Right atrium auricular region (tissue), 2 donors: ENCODE data around the gene RAI1. TPM values are rescaled to one million over a fixed set of nuclear protein-coding genes. Genes with fewer than 3 reads are reported as not detected.

ENCODE experiments used
- DNase-seq: peaks from one replicate; pipeline ENCODE4 v3.0.0-alpha.2; 2019; ENCODE audit warnings: low spot score
- H3K27ac ChIP-seq, 2 donors: fragments of 200-600 bp; sonication (generic); 1 replicate in 1 of 2; 2 replicates in 1 of 2; pipeline ENCODE4 v1.5.1; 2016 to 2019
- H3K27me3 ChIP-seq, 2 donors: fragments of 200-600 bp; sonication (generic); one replicate each; pipeline versions ENCODE4 v1.5.1 to v1.6.0; 2017 to 2019
- H3K36me3 ChIP-seq: fragments of 200-600 bp; sonication (generic); one replicate; pipeline ENCODE4 v1.5.1; 2016
- H3K4me1 ChIP-seq, 2 donors: fragments of 200-600 bp; sonication (generic); one replicate each; pipeline versions ENCODE4 v1.5.1 to v1.6.0; 2017 to 2019
- H3K4me3 ChIP-seq, 2 donors: fragments of 200-600 bp; sonication (generic); 1 replicate in 1 of 2; 2 replicates in 1 of 2; pipeline ENCODE4 v1.5.1; 2017 to 2019; ENCODE audit warnings: mild to moderate bottlenecking in 1 of 2, moderate library complexity in 1 of 2
- H3K9me3 ChIP-seq, 2 donors: fragments of 200-600 bp; sonication (generic); one replicate each; pipeline ENCODE4 v1.5.1; 2019
- CTCF ChIP-seq, 2 donors: fragments of 200-600 bp; sonication (generic); IDR thresholded peaks; one replicate each; pipeline ENCODE4 v1.5.1; 2019; ENCODE audit warnings: antibody characterized with exemption in 2 of 2
- total RNA-seq, 2 donors: library from RNA; depleted of rRNA; stranded (reverse); fragments of >200 nt; gene quantifications; one replicate each; pipeline ENCODE4 v1.1.0, GENCODE V29; 2016

RAI1 gene
- total RNA-seq, 2 donors from 2014 or later: 23.8 to 24.9 TPM

GRCh38 chr17:17722906-17723353, 41.7 kb downstream of the RAI1 start:
- no peak for TF ChIP-seq CTCF (IDR thresholded peaks at IDR 0.05)
- Histone ChIP-seq H3K9me3 (no peaks in the 10 kb centered on the region), H3K36me3 (no peaks in the 10 kb centered on the region), H3K27ac (no peak overlapping the region), H3K4me3 (peak overlapping the region in 1 of 2 donors; percentile 60), H3K4me1 (peaks cover 0 to 67% of the 10 kb centered on the region in 2 donors), H3K27me3 (no peaks in the 10 kb centered on the region)
- DNase-seq: no peak

GRCh38 chr17:17723354-17724261, 42.4 kb downstream of the RAI1 start:
- no peaks in the 10 kb centered on the region for H3K9me3 ChIP-seq
- H3K4me1 ChIP-seq: peaks cover 0 to 63% of the 10 kb centered on the region in 2 donors
- peak overlapping the region; percentile 44 to 60 for H3K4me3 ChIP-seq

GRCh38 chr17:17724307-17725010, 43.2 kb downstream of the RAI1 start:
- no peaks in the 10 kb centered on the region for H3K9me3 ChIP-seq
- peak overlapping the region; percentile 44 to 60 for H3K4me3 ChIP-seq
- no peak for DNase-seq
- peak overlapping the region in 1 of 2 donors; percentile 67 for H3K27ac ChIP-seq
- H3K4me1 ChIP-seq: peaks cover 0 to 69% of the 10 kb centered on the region in 2 donors
- H3K27me3 ChIP-seq: no peaks in the 10 kb centered on the region
- no peak for TF ChIP-seq CTCF (IDR thresholded peaks at IDR 0.05)
- no peaks in the 10 kb centered on the region for H3K36me3 ChIP-seq

More at GRCh38 chr17:17723354-17724261, 42.4 kb downstream of the RAI1 start:
- Histone ChIP-seq H3K36me3 (no peaks in the 10 kb centered on the region), H3K27me3 (no peaks in the 10 kb centered on the region), H3K27ac (peak overlapping the region in 1 of 2 donors; percentile 67)
- no peak for TF ChIP-seq CTCF (IDR thresholded peaks at IDR 0.05)
- no peak for DNase-seq

- H3K27me3 ChIP-seq: no peaks in the 10 kb centered on the region
- H3K4me1 ChIP-seq: peaks cover 0 to 69% of the 10 kb centered on the region in 2 donors
- DNase-seq: no peak
- peak overlapping the region in 1 of 2 donors; percentile 60 for H3K4me3 ChIP-seq
- H3K27ac ChIP-seq: peak overlapping the region; percentile 28 to 67
- no peaks in the 10 kb centered on the region for H3K36me3 ChIP-seq
- no peak for TF ChIP-seq CTCF (IDR thresholded peaks at IDR 0.05)
- H3K9me3 ChIP-seq: no peaks in the 10 kb centered on the region
Observed at GRCh38 chr17:17725011-17725751, 43.9 kb downstream of the RAI1 start.

- H3K4me1 ChIP-seq: peaks cover 0 to 69% of the 10 kb centered on the region in 2 donors
- TF ChIP-seq CTCF (IDR thresholded peaks at IDR 0.05): no peak
- no peak for DNase-seq
- no peaks in the 10 kb centered on the region for H3K27me3 ChIP-seq
- no peaks in the 10 kb centered on the region for H3K36me3 ChIP-seq
- H3K9me3 ChIP-seq: no peaks in the 10 kb centered on the region
- no peak overlapping the region for H3K4me3 ChIP-seq
- H3K27ac ChIP-seq: peak overlapping the region; percentile 28 to 67
Observed at GRCh38 chr17:17725752-17726457, 44.6 kb downstream of the RAI1 start.
